SU-DHL-6 (cell line): Measurements from ENCODE around the gene TRIOBP.

Source experiments
- H2AFZ ChIP-seq: fragments of 200-600 bp; sonication (generic); 2 replicates; pipeline ENCODE4 v1.6.1; 2014; ENCODE audit warnings: low read depth, mild to moderate bottlenecking, moderate library complexity, mixed read lengths, antibody characterized with exemption, low read length; ENCODE audit not compliant: severe bottlenecking
- H3F3A ChIP-seq: fragments of 200-600 bp; shearing (Covaris generic); 2 replicates; pipeline ENCODE4 v1.6.0; 2016; ENCODE audit warnings: antibody characterized with exemption, mild to moderate bottlenecking; ENCODE audit not compliant: insufficient read depth
- H3K27ac ChIP-seq: fragments of 200-600 bp; sonication (generic); 2 replicates; pipeline ENCODE4 v1.5.1; 2016; ENCODE audit warnings: low read depth, mild to moderate bottlenecking, low read length, moderate library complexity, mixed read lengths
- H3K27me3 ChIP-seq: fragments of 200-600 bp; sonication (generic), shearing (Covaris generic); 2 replicates; pipeline ENCODE4 v1.6.0; 2014; ENCODE audit warnings: mild to moderate bottlenecking, low read length
- H3K36me3 ChIP-seq: fragments of 200-600 bp; sonication (generic); 2 replicates; pipeline ENCODE4 v1.6.1; 2014; ENCODE audit warnings: mild to moderate bottlenecking, low read length, mixed read lengths
- H3K4me2 ChIP-seq: fragments of 300-600, 200-600 bp; shearing (Covaris generic), sonication (generic); 2 replicates; pipeline ENCODE4 v1.6.0; 2014; ENCODE audit warnings: low read length, low read depth, mild to moderate bottlenecking; ENCODE audit not compliant: poor library complexity, severe bottlenecking
- H3K4me3 ChIP-seq: fragments of 200-600 bp; sonication (generic); 2 replicates; pipeline ENCODE4 v1.5.1; 2014; ENCODE audit warnings: antibody characterized with exemption, low read length, mild to moderate bottlenecking, mixed read lengths; ENCODE audit not compliant: insufficient read depth, poor library complexity, severe bottlenecking
- H3K79me2 ChIP-seq: fragments of 200-600 bp; sonication (generic); 2 replicates; pipeline ENCODE4 v1.6.1; 2014; ENCODE audit warnings: mild to moderate bottlenecking, low read length, moderate library complexity; ENCODE audit not compliant: insufficient read depth
- H3K9ac ChIP-seq: fragments of 200-600 bp; sonication (generic); 2 replicates; pipeline ENCODE4 v1.7.0; 2014; ENCODE audit warnings: mild to moderate bottlenecking, low read length
- H3K9me2 ChIP-seq: fragments of 200-600 bp; sonication (generic); replicated peaks from 2 replicates; pipeline ENCODE4 v1.6.1; 2014; ENCODE audit warnings: low read length; ENCODE audit not compliant: insufficient read depth
- H3K9me3 ChIP-seq: fragments of 200-600 bp; sonication (generic); 2 replicates; pipeline ENCODE4 v1.6.1; 2014; ENCODE audit warnings: low read length, mixed read lengths; ENCODE audit not compliant: insufficient read depth
- H4K20me1 ChIP-seq: fragments of 200-600 bp; sonication (generic); 2 replicates; pipeline ENCODE4 v1.6.1; 2014; ENCODE audit warnings: low read depth, mild to moderate bottlenecking, antibody characterized with exemption, low read length, moderate library complexity, mixed read lengths
- CTCF ChIP-seq: fragments of 200-600 bp; sonication (generic); IDR thresholded peaks from one replicate; pipeline ENCODE4 v1.5.1; 2017; ENCODE audit warnings: antibody characterized with exemption, mild to moderate bottlenecking, low read length, moderate library complexity; ENCODE audit not compliant: insufficient read depth, poor library complexity, severe bottlenecking
- EZH2phosphoT487 ChIP-seq: fragments of 200-600 bp; sonication (generic), shearing (Covaris generic); conservative IDR thresholded peaks from 2 replicates; pipeline ENCODE4 v1.6.1; 2018; ENCODE audit warnings: mild to moderate bottlenecking, antibody characterized with exemption, low read length, moderate library complexity, mixed read lengths

The TRIOBP gene

GRCh38 chr22:37790234-37790633 lies 93.4 kb downstream of the TRIOBP start:
- Histone ChIP-seq H3K36me3 (no peaks in the 10 kb centered on the region), H3K9ac (no peak overlapping the region), H2AFZ (no peak overlapping the region), H4K20me1 (no peaks in the 10 kb centered on the region), H3K27ac (no peak overlapping the region), H3K4me2 (no peak overlapping the region), H3K4me3 (no peak overlapping the region), H3K9me3 (no peaks in the 10 kb centered on the region), H3F3A (no peaks in the 10 kb centered on the region), H3K9me2 (no peaks in the 10 kb centered on the region), H3K27me3 (no peaks in the 10 kb centered on the region), H3K79me2 (no peaks in the 10 kb centered on the region)
- TF ChIP-seq CTCF (no peak), EZH2phosphoT487 (no peak)

- H3K9ac ChIP-seq: no peak overlapping the region
- H3K4me2 ChIP-seq: no peak overlapping the region
- H3K27me3 ChIP-seq: no peaks in the 10 kb centered on the region
Measured at GRCh38 chr22:37792494-37792893, 95.6 kb downstream of the TRIOBP start.

GRCh38 chr22:37794376-37794775 lies 97.5 kb downstream of the TRIOBP start:
- H2AFZ ChIP-seq: no peak overlapping the region
- no peak overlapping the region for H3K9ac ChIP-seq

More at GRCh38 chr22:37792494-37792893, 95.6 kb downstream of the TRIOBP start:
- H3K4me3 ChIP-seq: no peak overlapping the region
- no peaks in the 10 kb centered on the region for H3K9me2 ChIP-seq
- no peak overlapping the region for H2AFZ ChIP-seq
- H3F3A ChIP-seq: no peaks in the 10 kb centered on the region
- no peak overlapping the region for H3K27ac ChIP-seq
- no peaks in the 10 kb centered on the region for H3K36me3 ChIP-seq
- H3K9me3 ChIP-seq: no peaks in the 10 kb centered on the region
- H4K20me1 ChIP-seq: no peaks in the 10 kb centered on the region
- TF ChIP-seq CTCF: no peak
- H3K79me2 ChIP-seq: no peaks in the 10 kb centered on the region

More at GRCh38 chr22:37794376-37794775, 97.5 kb downstream of the TRIOBP start:
- no peak overlapping the region for H3K4me2 ChIP-seq
- H3K27me3 ChIP-seq: no peaks in the 10 kb centered on the region
- no peaks in the 10 kb centered on the region for H3F3A ChIP-seq
- H3K9me3 ChIP-seq: no peaks in the 10 kb centered on the region
- H3K4me3 ChIP-seq: no peak overlapping the region
- TF ChIP-seq EZH2phosphoT487 (no peak), CTCF (no peak)
- H3K27ac ChIP-seq: no peak overlapping the region
- H3K79me2 ChIP-seq: no peaks in the 10 kb centered on the region
- H4K20me1 ChIP-seq: no peaks in the 10 kb centered on the region
- H3K9me2 ChIP-seq: no peaks in the 10 kb centered on the region
- no peaks in the 10 kb centered on the region for H3K36me3 ChIP-seq
